ENCODE measurements around the gene GMDS. TPM values are rescaled to one million over a fixed set of nuclear protein-coding genes. Genes with fewer than 3 reads are reported as not detected.

Gene GMDS
- polyA plus RNA-seq, 1 of the 3 experiments (the other 2 are of a cell fraction): 12.3 TPM

DNA sequence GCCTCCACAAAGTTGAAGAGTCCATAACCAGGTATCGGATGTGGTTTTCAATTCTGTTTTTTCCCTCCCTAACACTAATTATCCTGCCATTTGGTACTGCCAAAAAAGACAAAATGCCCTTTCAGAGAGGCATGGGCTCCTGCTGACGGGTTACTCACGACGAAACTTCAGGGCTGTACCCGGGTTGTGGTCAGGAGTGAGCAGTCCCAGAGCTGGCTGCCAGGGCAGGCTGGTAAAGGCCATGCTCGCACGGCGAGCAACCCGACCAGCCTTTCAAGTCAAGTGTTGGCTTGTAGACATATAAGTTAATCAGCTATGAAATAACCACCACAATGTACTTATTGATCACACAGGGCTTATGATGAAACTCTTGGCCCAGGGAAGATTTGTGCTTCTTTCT is 483.2 kb downstream of the GMDS start:
- Histone ChIP-seq H3K36me3 (replicated peaks in 1 of 2; ENCODE audit: control insufficient read depth in 1 of 2, insufficient read depth in 2 of 2, low read length in 1 of 2) (no peaks in the 10 kb centered on the region), H3K27me3 (ENCODE audit: insufficient read depth) (no peaks in the 10 kb centered on the region), H2AFZ (ENCODE audit: low read depth) (no peak overlapping the region), H3K9me2 (no peaks in the 10 kb centered on the region), H3K9ac (no peak overlapping the region), H3F3A (replicated peaks; ENCODE audit: insufficient read depth) (no peaks in the 10 kb centered on the region), H3K27ac (ENCODE audit: low read depth in 2 of 2, low read length in 1 of 2) (no peak overlapping the region), H3K4me3 (ENCODE audit: low read depth in 2 of 2, low read length in 1 of 2) (no peak overlapping the region), H3K4me2 (no peak overlapping the region), H3K9me3 (no peaks in the 10 kb centered on the region), H3K79me2 (ENCODE audit: insufficient read depth) (no peaks in the 10 kb centered on the region), H3K4me1 (ENCODE audit: control insufficient read depth in 1 of 2, insufficient read depth in 2 of 2, low read depth in 1 of 2, low read length in 1 of 2) (peaks cover 1 to 11% of the 10 kb centered on the region in 2 experiments; a peak in 3 of 4 replicates), H4K20me1 (ENCODE audit: insufficient read depth) (no peaks in the 10 kb centered on the region)
- 91% methylated on average over 9 of the region's 9 CpGs for WGBS (ENCODE audit: low lambda C conversion rate)
- TF ChIP-seq, protein P1, sequence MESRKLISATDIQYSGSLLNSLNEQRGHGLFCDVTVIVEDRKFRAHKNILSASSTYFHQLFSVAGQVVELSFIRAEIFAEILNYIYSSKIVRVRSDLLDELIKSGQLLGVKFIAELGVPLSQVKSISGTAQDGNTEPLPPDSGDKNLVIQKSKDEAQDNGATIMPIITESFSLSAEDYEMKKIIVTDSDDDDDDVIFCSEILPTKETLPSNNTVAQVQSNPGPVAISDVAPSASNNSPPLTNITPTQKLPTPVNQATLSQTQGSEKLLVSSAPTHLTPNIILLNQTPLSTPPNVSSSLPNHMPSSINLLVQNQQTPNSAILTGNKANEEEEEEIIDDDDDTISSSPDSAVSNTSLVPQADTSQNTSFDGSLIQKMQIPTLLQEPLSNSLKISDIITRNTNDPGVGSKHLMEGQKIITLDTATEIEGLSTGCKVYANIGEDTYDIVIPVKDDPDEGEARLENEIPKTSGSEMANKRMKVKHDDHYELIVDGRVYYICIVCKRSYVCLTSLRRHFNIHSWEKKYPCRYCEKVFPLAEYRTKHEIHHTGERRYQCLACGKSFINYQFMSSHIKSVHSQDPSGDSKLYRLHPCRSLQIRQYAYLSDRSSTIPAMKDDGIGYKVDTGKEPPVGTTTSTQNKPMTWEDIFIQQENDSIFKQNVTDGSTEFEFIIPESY (IDR thresholded peaks at IDR 0.05; ENCODE audit: borderline replicate concordance, low read depth): no peak
- TF ChIP-seq GABPA (IDR thresholded peaks at IDR 0.05; ENCODE audit: low read depth): no peak
- no peak for TF ChIP-seq MEF2A (IDR thresholded peaks at IDR 0.05; ENCODE audit: borderline replicate concordance, low read depth)
- TF ChIP-seq SMC3 (IDR thresholded peaks at IDR 0.05; ENCODE audit: low read depth, low read length): no peak
- no peak for DNase-seq
- ChIA-PET POLR2A (no interaction called here), CTCF (no interaction called here)

DNA sequence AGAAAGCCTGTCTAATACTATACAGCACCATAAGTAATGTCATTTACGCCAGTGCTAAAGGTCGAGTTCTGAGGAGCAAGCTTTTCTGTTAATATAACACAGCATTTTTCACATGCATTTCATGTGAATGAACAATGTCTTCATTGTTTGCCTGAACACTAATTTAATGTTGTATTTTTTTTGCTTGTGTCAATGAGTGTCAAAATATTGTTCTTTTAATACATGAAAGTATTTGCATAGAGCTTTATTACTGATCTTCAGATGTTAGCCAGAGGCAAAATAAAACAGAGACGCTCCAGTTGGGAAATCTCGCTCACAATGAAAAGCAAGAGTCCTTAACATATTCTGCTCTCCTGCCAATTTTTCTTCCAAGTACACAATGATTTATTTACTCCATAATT is 483.9 kb downstream of the GMDS start:
- TF ChIP-seq CHD2 (IDR thresholded peaks at IDR 0.05; ENCODE audit: low read length, partially characterized antibody) (no peak), JUND (IDR thresholded peaks at IDR 0.05) (no peak), RCOR1 (IDR thresholded peaks at IDR 0.05; ENCODE audit: low read length) (no peak), YY1 (IDR thresholded peaks at IDR 0.05; ENCODE audit: low read depth) (no peak), RXRA (IDR thresholded peaks at IDR 0.05; ENCODE audit: borderline replicate concordance, low read depth) (no peak), POLR2AphosphoS5 (IDR thresholded peaks at IDR 0.05; ENCODE audit: low read depth, low read length) (no peak), TAF1 (IDR thresholded peaks at IDR 0.05; ENCODE audit: borderline replicate concordance, low read depth, low read length) (no peak), SMC3 (IDR thresholded peaks at IDR 0.05; ENCODE audit: low read depth, low read length) (no peak)
- TF ChIP-seq, protein P1 (IDR thresholded peaks at IDR 0.05; ENCODE audit: borderline replicate concordance, low read depth): no peak
- TF ChIP-seq, protein P2, sequence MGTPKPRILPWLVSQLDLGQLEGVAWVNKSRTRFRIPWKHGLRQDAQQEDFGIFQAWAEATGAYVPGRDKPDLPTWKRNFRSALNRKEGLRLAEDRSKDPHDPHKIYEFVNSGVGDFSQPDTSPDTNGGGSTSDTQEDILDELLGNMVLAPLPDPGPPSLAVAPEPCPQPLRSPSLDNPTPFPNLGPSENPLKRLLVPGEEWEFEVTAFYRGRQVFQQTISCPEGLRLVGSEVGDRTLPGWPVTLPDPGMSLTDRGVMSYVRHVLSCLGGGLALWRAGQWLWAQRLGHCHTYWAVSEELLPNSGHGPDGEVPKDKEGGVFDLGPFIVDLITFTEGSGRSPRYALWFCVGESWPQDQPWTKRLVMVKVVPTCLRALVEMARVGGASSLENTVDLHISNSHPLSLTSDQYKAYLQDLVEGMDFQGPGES (IDR thresholded peaks at IDR 0.05; ENCODE audit: low read depth, low read length): no peak
- Histone ChIP-seq H3K4me1 (ENCODE audit: control insufficient read depth in 1 of 2, insufficient read depth in 2 of 2, low read depth in 1 of 2, low read length in 1 of 2) (peaks cover 0 to 10% of the 10 kb centered on the region in 2 experiments; a peak in 2 of 4 replicates), H3K9ac (no peak overlapping the region), H2AFZ (ENCODE audit: low read depth) (no peak overlapping the region), H3K27me3 (ENCODE audit: insufficient read depth) (no peaks in the 10 kb centered on the region), H3K9me3 (no peaks in the 10 kb centered on the region), H3K4me3 (ENCODE audit: low read depth in 2 of 2, low read length in 1 of 2) (no peak overlapping the region), H4K20me1 (ENCODE audit: insufficient read depth) (no peaks in the 10 kb centered on the region), H3K79me2 (ENCODE audit: insufficient read depth) (no peaks in the 10 kb centered on the region), H3K36me3 (replicated peaks in 1 of 2; ENCODE audit: control insufficient read depth in 1 of 2, insufficient read depth in 2 of 2, low read length in 1 of 2) (no peaks in the 10 kb centered on the region), H3K4me2 (no peak overlapping the region), H3K27ac (ENCODE audit: low read depth in 2 of 2, low read length in 1 of 2) (no peak overlapping the region), H3F3A (replicated peaks; ENCODE audit: insufficient read depth) (no peaks in the 10 kb centered on the region), H3K9me2 (no peaks in the 10 kb centered on the region)
- POLR2A ChIA-PET: no interaction called here
- WGBS (ENCODE audit: low lambda C conversion rate): 86% methylated on average over 4 of the region's 4 CpGs
- CTCF ChIA-PET: interaction anchor here (0.6 kb wide), 1 partner anchor 8 kb away, joined by 3 read pairs; no protein-coding TSS in a partner anchor
- no peak for DNase-seq

Measured in SK-N-SH (cell line).